HG03558 (cell line): ENCODE data around the gene SIDT2.
"Not testable (repeated sequence)": the region's sequence is repeated elsewhere in the genome, so short reads cannot be mapped to it uniquely, and the experiment has no call there.

Experiments used
- ATAC-seq: cut with Tn5 transposase; IDR thresholded peaks from one replicate; pipeline ENCODE4 v1.9.1; 2021; ENCODE audit warnings: moderate number of reproducible peaks; ENCODE audit not compliant: unreplicated experiment; ENCODE audit errors: extremely low read depth

Gene SIDT2

GRCh38 chr11:117178210-117179034, at the start of gene SIDT2:
TSS of gene SIDT2 (plus strand) at chr11:117178743. CDS start at chr11:117179264, 521 bp downstream.
- ATAC-seq = peak; percentile 87

GRCh38 chr11:117130396-117130795, 48.1 kb upstream of the SIDT2 start:
- ATAC-seq = not testable (repeated sequence)

GRCh38 chr11:117130879-117131278, 47.7 kb upstream of the SIDT2 start:
- no peak for ATAC-seq

- no peak for ATAC-seq
Measured at GRCh38 chr11:117134431-117134830, 44.1 kb upstream of the SIDT2 start.

GRCh38 chr11:117134979-117135378, 43.6 kb upstream of the SIDT2 start:
- not testable (repeated sequence) for ATAC-seq

- not testable (repeated sequence) for ATAC-seq
Measured at GRCh38 chr11:117137223-117138086, 41.1 kb upstream of the SIDT2 start.

- no peak for ATAC-seq
Measured at GRCh38 chr11:117143390-117143789, 35.2 kb upstream of the SIDT2 start.

- peak; percentile 81 for ATAC-seq
Measured at GRCh38 chr11:117143871-117144476, 34.6 kb upstream of the SIDT2 start, which contains the start of gene PAFAH1B2. TSS of gene PAFAH1B2 (plus strand) at chr11:117144287. CDS start at chr11:117152448, 8,161 bp downstream.

- ATAC-seq = no peak
Measured at GRCh38 chr11:117144477-117145392, 33.8 kb upstream of the SIDT2 start.

GRCh38 chr11:117145393-117145761, 33.2 kb upstream of the SIDT2 start:
- ATAC-seq = no peak

GRCh38 chr11:117146521-117146920, 32.0 kb upstream of the SIDT2 start:
- ATAC-seq = no peak

GRCh38 chr11:117152066-117152465, 26.5 kb upstream of the SIDT2 start:
- no peak for ATAC-seq

GRCh38 chr11:117154468-117154867, 24.1 kb upstream of the SIDT2 start:
- no peak for ATAC-seq

- no peak for ATAC-seq
Measured at GRCh38 chr11:117157507-117157906, 21.0 kb upstream of the SIDT2 start.

GRCh38 chr11:117159892-117160291, 18.7 kb upstream of the SIDT2 start:
- no peak for ATAC-seq

- no peak for ATAC-seq
Measured at GRCh38 chr11:117160826-117161225, 17.7 kb upstream of the SIDT2 start.

GRCh38 chr11:117166491-117166890, 12.1 kb upstream of the SIDT2 start:
- ATAC-seq = no peak

- no peak for ATAC-seq
Measured at GRCh38 chr11:117169736-117170135, 8.8 kb upstream of the SIDT2 start.

- ATAC-seq = no peak
Measured at GRCh38 chr11:117170210-117170609, 8.3 kb upstream of the SIDT2 start.

- ATAC-seq = no peak
Measured at GRCh38 chr11:117171007-117171403, 7.5 kb upstream of the SIDT2 start.
